Panc1 (cell line): ENCODE measurements around the gene ZFYVE16. TPM values are rescaled to one million over a fixed set of nuclear protein-coding genes. Genes with fewer than 3 reads are reported as not detected.
A peak's percentile ranks its signal among the peaks of the same experiment; 100 is the strongest.

ENCODE experiments used
- ATAC-seq: fragments of 200-7000 bp; cut with Tn5 transposase; 2 replicates; pipeline ENCODE4 v1.9.1; 2020; ENCODE audit warnings: mild to moderate bottlenecking, moderate library complexity
- BruUV-seq: library from RNA; stranded (reverse); fragments of 400-500 nt; replicated peaks from 2 replicates; lab custom pipeline; 2021; lab: Mats Ljungman, UMichigan
- CTCF ChIA-PET: fragments of 300-600 bp; sonication (Branson Sonifier 250); formaldehyde crosslinking; loops from one replicate; lab custom pipeline; 2022; ENCODE audit warnings: antibody characterized with exemption; lab: Charles Lee
- POLR2A ChIA-PET: fragments of 300-600 bp; sonication (Branson Sonifier 250); formaldehyde crosslinking; loops from one replicate; lab custom pipeline; 2022; ENCODE audit warnings: antibody characterized with exemption; lab: Charles Lee
- DNase-seq: peaks from one replicate; pipeline ENCODE4 v3.0.0-alpha.2; 2010; ENCODE audit warnings: low read depth, low spot score
- H3K27ac ChIP-seq: 2 replicates; pipeline ENCODE4 v1.5.1; 2011; ENCODE audit warnings: mild to moderate bottlenecking, low read length, inconsistent platforms
- H3K27me3 ChIP-seq: fragments of 200-500 bp; sonication (Bioruptor generic); 2 replicates; pipeline ENCODE4 v1.6.0; 2014; ENCODE audit warnings: low read length, inconsistent platforms; ENCODE audit not compliant: control insufficient read depth, insufficient read depth
- H3K36me3 ChIP-seq: fragments of 200-500 bp; sonication (Bioruptor generic); 2 replicates; pipeline ENCODE4 v1.5.1; 2014; ENCODE audit warnings: inconsistent platforms, mild to moderate bottlenecking, low read length, moderate library complexity; ENCODE audit not compliant: control insufficient read depth, insufficient read depth
- H3K4me1 ChIP-seq: 2 replicates; pipeline ENCODE4 v1.5.1; 2011; ENCODE audit warnings: inconsistent platforms, mild to moderate bottlenecking, low read length, moderate library complexity; ENCODE audit not compliant: control insufficient read depth, insufficient read depth
- H3K4me3 ChIP-seq, 2 experiments: 2 replicates each; pipeline ENCODE4 v1.5.1; 2011 to 2012; ENCODE audit warnings: low read depth in 2 of 2, low read length in 2 of 2, mild to moderate bottlenecking in 2 of 2, inconsistent platforms in 1 of 2, moderate library complexity in 1 of 2
- H3K9me3 ChIP-seq: fragments of 200-500 bp; sonication (Bioruptor generic); 2 replicates; pipeline ENCODE4 v1.5.1; 2014; ENCODE audit warnings: low read depth, mild to moderate bottlenecking, inconsistent platforms, low read length, moderate library complexity; ENCODE audit not compliant: control insufficient read depth, insufficient read depth
- POLR2AphosphoS5 ChIP-seq: IDR thresholded peaks from 2 replicates; pipeline ENCODE4 v1.6.1; 2012; ENCODE audit warnings: mild to moderate bottlenecking, low read depth, low read length, moderate library complexity
- SIN3A ChIP-seq: IDR thresholded peaks from 2 replicates; pipeline ENCODE4 v1.6.1; 2012; ENCODE audit warnings: low read depth, mild to moderate bottlenecking, low read length, moderate library complexity, borderline replicate concordance; ENCODE audit not compliant: insufficient read depth
- TCF7L2 ChIP-seq: IDR thresholded peaks from 2 replicates; pipeline ENCODE4 v1.6.1; 2011; ENCODE audit warnings: mild to moderate bottlenecking, low read depth, low read length, inconsistent platforms
- in situ Hi-C: cut with HindIII; loops from 2 replicates; pipeline ENCODE4 v1.10.0; 2016; ENCODE audit warnings: low sequenced_read_pairs, low pct_unique_long_range_greater_than_20kb
- intact Hi-C: fragments of 100-400 bp; cut with micrococcal nuclease; formaldehyde crosslinking; loops from one replicate; pipeline ENCODE4 v1.10.0; 2022; ENCODE audit not compliant: unreplicated experiment
- total RNA-seq: library from RNA; stranded (reverse); gene quantifications from one replicate; pipeline ENCODE4 v1.2.1, GENCODE V29; 2021; ENCODE audit not compliant: unreplicated experiment
- TF ChIP-seq, protein P1 (sequence below): fragments of 450-650 bp; IDR thresholded peaks from 2 replicates; pipeline ENCODE4 v1.5.1; 2017; ENCODE audit warnings: mild to moderate bottlenecking
- TF ChIP-seq, protein P2 (sequence below), 2 experiments: IDR thresholded peaks; 2 replicates each; pipeline ENCODE4 v1.6.1; 2011 to 2012; ENCODE audit warnings: low read depth in 2 of 2, control low read depth in 1 of 2, low read length in 1 of 2, mild to moderate bottlenecking in 1 of 2, moderate library complexity in 1 of 2; ENCODE audit not compliant: insufficient read depth in 1 of 2

The ZFYVE16 gene
- total RNA-seq, 1 experiment from 2014 or later = 54.6 TPM

DNA sequence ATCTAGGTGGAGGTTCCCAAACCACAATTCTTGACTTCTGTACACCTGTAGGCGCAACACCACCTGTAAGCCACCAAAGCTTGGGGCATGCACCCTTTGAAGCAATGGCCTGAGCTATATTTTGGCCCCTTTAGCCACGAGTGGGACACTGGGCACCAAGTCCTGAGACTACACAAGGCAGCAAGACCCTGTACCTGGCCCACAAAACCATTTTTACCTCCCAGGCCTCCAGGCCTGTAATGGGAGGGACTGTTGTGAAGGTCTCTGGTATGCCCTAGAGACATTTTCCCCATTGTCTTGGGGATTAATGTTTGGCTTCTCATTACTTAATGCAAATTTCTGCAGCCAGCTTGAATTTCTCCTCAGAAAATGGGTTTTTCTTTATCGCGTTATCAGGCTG, 55.4 kb downstream of the ZFYVE16 start:
- H3K27ac ChIP-seq = no peak overlapping the region
- H3K9me3 ChIP-seq = peaks cover 5% of the 10 kb centered on the region; the same call in 1 of the 2 replicates
- ChIA-PET CTCF (no interaction called here), POLR2A (no interaction called here)
- intact Hi-C loops = no loop called here
- no peak overlapping the region for H3K4me3 ChIP-seq
- H3K4me1 ChIP-seq = no peaks in the 10 kb centered on the region
- no TSS peak for BruUV-seq
- H3K36me3 ChIP-seq = peaks cover 18% of the 10 kb centered on the region
- DNase-seq (no peak), ATAC-seq (no peak)
- in situ Hi-C loops = no loop called here
- no peaks in the 10 kb centered on the region for H3K27me3 ChIP-seq
- TF ChIP-seq, protein P1, sequence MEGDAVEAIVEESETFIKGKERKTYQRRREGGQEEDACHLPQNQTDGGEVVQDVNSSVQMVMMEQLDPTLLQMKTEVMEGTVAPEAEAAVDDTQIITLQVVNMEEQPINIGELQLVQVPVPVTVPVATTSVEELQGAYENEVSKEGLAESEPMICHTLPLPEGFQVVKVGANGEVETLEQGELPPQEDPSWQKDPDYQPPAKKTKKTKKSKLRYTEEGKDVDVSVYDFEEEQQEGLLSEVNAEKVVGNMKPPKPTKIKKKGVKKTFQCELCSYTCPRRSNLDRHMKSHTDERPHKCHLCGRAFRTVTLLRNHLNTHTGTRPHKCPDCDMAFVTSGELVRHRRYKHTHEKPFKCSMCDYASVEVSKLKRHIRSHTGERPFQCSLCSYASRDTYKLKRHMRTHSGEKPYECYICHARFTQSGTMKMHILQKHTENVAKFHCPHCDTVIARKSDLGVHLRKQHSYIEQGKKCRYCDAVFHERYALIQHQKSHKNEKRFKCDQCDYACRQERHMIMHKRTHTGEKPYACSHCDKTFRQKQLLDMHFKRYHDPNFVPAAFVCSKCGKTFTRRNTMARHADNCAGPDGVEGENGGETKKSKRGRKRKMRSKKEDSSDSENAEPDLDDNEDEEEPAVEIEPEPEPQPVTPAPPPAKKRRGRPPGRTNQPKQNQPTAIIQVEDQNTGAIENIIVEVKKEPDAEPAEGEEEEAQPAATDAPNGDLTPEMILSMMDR = no peak
- TF ChIP-seq TCF7L2 (no peak), POLR2AphosphoS5 (no peak), SIN3A (no peak)
- TF ChIP-seq, protein P2, sequence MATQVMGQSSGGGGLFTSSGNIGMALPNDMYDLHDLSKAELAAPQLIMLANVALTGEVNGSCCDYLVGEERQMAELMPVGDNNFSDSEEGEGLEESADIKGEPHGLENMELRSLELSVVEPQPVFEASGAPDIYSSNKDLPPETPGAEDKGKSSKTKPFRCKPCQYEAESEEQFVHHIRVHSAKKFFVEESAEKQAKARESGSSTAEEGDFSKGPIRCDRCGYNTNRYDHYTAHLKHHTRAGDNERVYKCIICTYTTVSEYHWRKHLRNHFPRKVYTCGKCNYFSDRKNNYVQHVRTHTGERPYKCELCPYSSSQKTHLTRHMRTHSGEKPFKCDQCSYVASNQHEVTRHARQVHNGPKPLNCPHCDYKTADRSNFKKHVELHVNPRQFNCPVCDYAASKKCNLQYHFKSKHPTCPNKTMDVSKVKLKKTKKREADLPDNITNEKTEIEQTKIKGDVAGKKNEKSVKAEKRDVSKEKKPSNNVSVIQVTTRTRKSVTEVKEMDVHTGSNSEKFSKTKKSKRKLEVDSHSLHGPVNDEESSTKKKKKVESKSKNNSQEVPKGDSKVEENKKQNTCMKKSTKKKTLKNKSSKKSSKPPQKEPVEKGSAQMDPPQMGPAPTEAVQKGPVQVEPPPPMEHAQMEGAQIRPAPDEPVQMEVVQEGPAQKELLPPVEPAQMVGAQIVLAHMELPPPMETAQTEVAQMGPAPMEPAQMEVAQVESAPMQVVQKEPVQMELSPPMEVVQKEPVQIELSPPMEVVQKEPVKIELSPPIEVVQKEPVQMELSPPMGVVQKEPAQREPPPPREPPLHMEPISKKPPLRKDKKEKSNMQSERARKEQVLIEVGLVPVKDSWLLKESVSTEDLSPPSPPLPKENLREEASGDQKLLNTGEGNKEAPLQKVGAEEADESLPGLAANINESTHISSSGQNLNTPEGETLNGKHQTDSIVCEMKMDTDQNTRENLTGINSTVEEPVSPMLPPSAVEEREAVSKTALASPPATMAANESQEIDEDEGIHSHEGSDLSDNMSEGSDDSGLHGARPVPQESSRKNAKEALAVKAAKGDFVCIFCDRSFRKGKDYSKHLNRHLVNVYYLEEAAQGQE (IDR thresholded peaks at IDR 0.05; ENCODE audit: insufficient read depth in 1 of 2, low read depth in 2 of 2, low read length in 1 of 2) = no peak

DNA sequence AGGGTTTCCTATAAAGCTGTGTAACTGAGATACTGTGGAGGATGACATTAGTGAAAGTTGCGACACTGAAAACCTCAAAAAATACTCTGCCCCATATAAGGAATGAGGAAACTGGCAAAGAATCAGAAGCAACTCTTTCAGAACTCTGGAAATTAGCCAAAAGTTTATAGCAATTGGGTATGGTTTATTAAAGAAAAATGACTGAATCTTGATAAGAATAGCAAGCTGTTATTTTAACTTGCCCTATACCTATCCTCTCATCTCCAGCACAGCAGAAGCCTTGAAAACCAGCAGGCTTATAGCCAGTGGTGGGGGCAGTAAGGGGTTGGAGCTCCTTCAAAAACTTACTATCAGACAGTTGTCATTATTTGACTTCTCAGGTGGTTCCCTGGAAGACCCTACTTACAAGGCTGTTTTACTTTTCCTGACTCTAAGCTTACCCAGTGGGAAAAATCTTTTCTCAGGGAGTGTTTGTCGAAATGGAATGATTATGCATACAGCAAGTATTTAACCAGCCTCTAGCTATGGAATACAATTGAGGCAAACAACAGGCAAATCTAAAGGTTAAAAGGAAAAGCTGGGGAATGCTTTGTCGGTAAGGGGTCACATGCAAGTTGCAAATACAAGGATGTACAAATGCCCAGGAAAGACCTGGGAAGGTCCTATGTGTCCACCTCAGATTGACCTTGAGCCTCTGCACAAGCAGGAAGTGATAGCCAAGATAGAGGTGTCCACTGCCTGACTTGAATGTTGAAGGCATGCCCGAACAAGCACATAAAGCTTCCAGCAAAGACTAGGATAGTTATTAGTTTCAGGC, 59.0 kb downstream of the ZFYVE16 start:
- BruUV-seq = TSS peak; percentile 24

More for the DNA sequence above, 59.0 kb downstream of the ZFYVE16 start:
- Histone ChIP-seq H3K4me3 (no peak overlapping the region), H3K9me3 (peaks cover 5% of the 10 kb centered on the region; the same call in 1 of the 2 replicates), H3K4me1 (no peaks in the 10 kb centered on the region), H3K27me3 (no peaks in the 10 kb centered on the region), H3K27ac (no peak overlapping the region), H3K36me3 (0 out of 2 replicates have a peak, but pooled peaks cover 2% of the 10 kb centered on the region)
- intact Hi-C loops (no loop called here), in situ Hi-C loops (no loop called here)
- TF ChIP-seq POLR2AphosphoS5 (no peak), TCF7L2 (no peak)
- TF ChIP-seq, protein P1 = no peak
- ATAC-seq (no peak), DNase-seq (no peak)
- ChIA-PET POLR2A (no interaction called here), CTCF (interaction anchor here (0.7 to 1.1 kb wide), 2 partner anchors 14 to 25 kb away, joined by 3 to 4 read pairs; no protein-coding TSS in a partner anchor)
